ENCODE measurements around the gene HNRNPLL. TPM values are rescaled to one million over a fixed set of nuclear protein-coding genes. Genes with fewer than 3 reads are reported as not detected.
A peak's percentile ranks its signal among the peaks of the same experiment; 100 is the strongest.

Gene HNRNPLL
- total RNA-seq, 1 experiment from 2014 or later, result 73.8 TPM

DNA sequence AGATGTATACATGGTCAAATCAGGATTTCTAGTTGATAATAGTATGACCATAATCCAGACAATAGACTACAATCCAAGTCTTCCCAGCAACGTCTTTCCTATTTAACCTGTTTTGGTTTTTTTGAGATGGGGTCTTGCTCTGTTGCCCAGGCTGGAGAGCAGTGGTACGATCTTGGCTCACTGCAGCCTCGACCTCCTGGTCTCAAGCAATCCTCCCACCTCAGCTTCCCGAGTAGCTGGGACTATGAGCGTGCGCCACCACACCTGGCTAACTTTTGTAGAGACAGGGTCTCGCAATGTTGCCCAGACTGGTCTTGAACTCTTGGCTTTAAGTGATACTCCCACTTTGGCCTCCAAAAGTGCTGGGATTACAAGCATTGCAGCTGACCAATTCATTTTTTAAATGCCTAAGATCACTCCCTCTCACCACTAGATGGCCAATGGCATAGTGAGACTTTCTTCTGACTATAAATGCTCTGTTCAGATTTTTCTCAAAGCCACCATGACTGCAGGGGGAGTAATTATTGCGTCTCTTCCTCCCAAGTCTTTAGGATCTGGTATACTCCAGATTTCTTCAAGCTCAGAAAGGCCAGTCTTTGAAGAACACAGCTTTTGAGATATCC is 47.6 kb downstream of the HNRNPLL start:
- ChIA-PET POLR2A (ENCODE audit: low non-redundant PET) (no interaction called here), CTCF (no interaction called here)

GRCh38 chr2:38553554-38553953 is 49.2 kb downstream of the HNRNPLL start:
- CTCF ChIA-PET, result no interaction called here

More for the DNA sequence above, 47.6 kb downstream of the HNRNPLL start:
- Histone ChIP-seq H3K36me3 (ENCODE audit: insufficient read depth, low read length, poor library complexity, severe bottlenecking) (peaks cover under 1% of the 10 kb centered on the region), H3K27ac (ENCODE audit: low read depth, low read length, poor library complexity, severe bottlenecking) (no peak overlapping the region), H3K27me3 (replicated peaks; ENCODE audit: insufficient read depth, low read depth, low read length, poor library complexity) (no peaks in the 10 kb centered on the region), H3K4me3 (ENCODE audit: low read depth, low read length, poor library complexity, severe bottlenecking) (no peak overlapping the region), H3K9me3 (ENCODE audit: low read depth, low read length, poor library complexity, severe bottlenecking) (no peaks in the 10 kb centered on the region), H3K4me1 (ENCODE audit: insufficient read depth, low read length, poor library complexity, severe bottlenecking) (no peaks in the 10 kb centered on the region)
- intact Hi-C loops (cut with micrococcal nuclease; ENCODE audit: unreplicated experiment), result no loop called here
- BruUV-seq (replicated peaks), result no TSS peak
- peak; percentile 55 for DNase-seq (ENCODE audit: low spot score)
- no peak for TF ChIP-seq EZH2 (IDR thresholded peaks at IDR 0.05; ENCODE audit: borderline replicate concordance, low read depth, low read length, poor library complexity, severe bottlenecking)
- TF ChIP-seq CTCF (conservative IDR thresholded peaks at IDR 0.05; ENCODE audit: low read depth, low read length), result peak; percentile 43; the same call in 1 of the 2 replicates

DNA sequence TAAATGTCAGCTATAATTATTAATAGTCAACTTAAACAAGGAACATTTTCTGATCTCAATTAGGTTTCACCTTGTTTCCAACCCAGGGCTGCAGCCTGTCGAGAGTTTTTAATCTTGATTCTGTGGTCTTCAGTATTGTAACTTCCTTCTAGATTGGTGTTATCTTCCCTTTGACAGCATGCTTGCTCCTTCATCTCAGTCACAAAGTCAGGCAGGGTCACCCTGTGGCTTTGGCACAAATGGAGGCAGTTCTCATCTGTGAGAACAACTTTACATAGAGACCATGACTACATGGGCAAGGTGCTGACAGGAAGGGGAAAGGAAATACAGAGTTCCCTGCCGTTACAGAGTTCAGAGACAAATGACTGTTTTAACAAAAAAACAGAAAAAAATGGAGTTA is 50.5 kb downstream of the HNRNPLL start:
- ChIA-PET CTCF (no interaction called here), POLR2A (ENCODE audit: low non-redundant PET) (no interaction called here)
- TF ChIP-seq EZH2 (IDR thresholded peaks at IDR 0.05; ENCODE audit: borderline replicate concordance, low read depth, low read length, poor library complexity, severe bottlenecking) (no peak), CTCF (conservative IDR thresholded peaks at IDR 0.05; ENCODE audit: low read depth, low read length) (no peak)
- Histone ChIP-seq H3K27me3 (replicated peaks; ENCODE audit: insufficient read depth, low read depth, low read length, poor library complexity) (no peaks in the 10 kb centered on the region), H3K27ac (ENCODE audit: low read depth, low read length, poor library complexity, severe bottlenecking) (no peak overlapping the region), H3K4me1 (ENCODE audit: insufficient read depth, low read length, poor library complexity, severe bottlenecking) (no peaks in the 10 kb centered on the region), H3K4me3 (ENCODE audit: low read depth, low read length, poor library complexity, severe bottlenecking) (no peak overlapping the region), H3K36me3 (ENCODE audit: insufficient read depth, low read length, poor library complexity, severe bottlenecking) (no peaks in the 10 kb centered on the region), H3K9me3 (ENCODE audit: low read depth, low read length, poor library complexity, severe bottlenecking) (no peaks in the 10 kb centered on the region)
- DNase-seq (ENCODE audit: low spot score), result no peak
- no TSS peak for BruUV-seq (replicated peaks)
- intact Hi-C loops (cut with micrococcal nuclease; ENCODE audit: unreplicated experiment), result no loop called here

More at GRCh38 chr2:38553554-38553953, 49.2 kb downstream of the HNRNPLL start:
- no TSS peak for BruUV-seq (replicated peaks)
- TF ChIP-seq CTCF (conservative IDR thresholded peaks at IDR 0.05; ENCODE audit: low read depth, low read length) (no peak), EZH2 (IDR thresholded peaks at IDR 0.05; ENCODE audit: borderline replicate concordance, low read depth, low read length, poor library complexity, severe bottlenecking) (no peak)
- no peak overlapping the region for H3K4me3 ChIP-seq (ENCODE audit: low read depth, low read length, poor library complexity, severe bottlenecking)
- DNase-seq (ENCODE audit: low spot score), result no peak
- H3K36me3 ChIP-seq (ENCODE audit: insufficient read depth, low read length, poor library complexity, severe bottlenecking), result no peaks in the 10 kb centered on the region
- intact Hi-C loops (cut with micrococcal nuclease; ENCODE audit: unreplicated experiment), result no loop called here
- no peaks in the 10 kb centered on the region for H3K4me1 ChIP-seq (ENCODE audit: insufficient read depth, low read length, poor library complexity, severe bottlenecking)
- POLR2A ChIA-PET (ENCODE audit: low non-redundant PET), result no interaction called here
- H3K27ac ChIP-seq (ENCODE audit: low read depth, low read length, poor library complexity, severe bottlenecking), result no peak overlapping the region
- H3K27me3 ChIP-seq (replicated peaks; ENCODE audit: insufficient read depth, low read depth, low read length, poor library complexity), result no peaks in the 10 kb centered on the region
- H3K9me3 ChIP-seq (ENCODE audit: low read depth, low read length, poor library complexity, severe bottlenecking), result no peaks in the 10 kb centered on the region
